Spinal cord (tissue), 10 donors: Measurements from ENCODE around the gene UMODL1. TPM values are rescaled to one million over a fixed set of nuclear protein-coding genes. Genes with fewer than 3 reads are reported as not detected.
A peak's percentile ranks its signal among the peaks of the same experiment; 100 is the strongest.

Experiments
- DNase-seq, 6 donors: peaks; one replicate each; pipeline versions ENCODE4 v3.0.0 to v3.0.0-alpha.2; 2013 to 2015; ENCODE audit warnings: low spot score in 6 of 6, low read depth in 4 of 6
- H3K27ac ChIP-seq: one replicate; pipeline ENCODE4 v1.5.1; 2013; ENCODE audit warnings: low read depth, low read length, control low read depth
- H3K27me3 ChIP-seq: one replicate; pipeline ENCODE4 v1.6.1; 2013; ENCODE audit warnings: low read length; ENCODE audit not compliant: control insufficient read depth, insufficient read depth
- H3K36me3 ChIP-seq: one replicate; pipeline ENCODE4 v1.6.1; 2013; ENCODE audit warnings: low read length; ENCODE audit not compliant: control insufficient read depth, insufficient read depth
- H3K4me1 ChIP-seq: one replicate; pipeline ENCODE4 v1.6.1; 2013; ENCODE audit warnings: low read length; ENCODE audit not compliant: control insufficient read depth, insufficient read depth
- H3K4me3 ChIP-seq: one replicate; pipeline ENCODE4 v1.5.1; 2013; ENCODE audit warnings: low read depth, low read length, control low read depth
- H3K9me3 ChIP-seq: one replicate; pipeline ENCODE4 v1.6.1; 2013; ENCODE audit warnings: low read length; ENCODE audit not compliant: control insufficient read depth, insufficient read depth
- WGBS: methylation state at CpG from one replicate; pipeline ENCODE4 v1.1.5; 2013; ENCODE audit warnings: missing lambda C conversion rate; ENCODE audit not compliant: insufficient coverage; 5-methylcytosine and 5-hydroxymethylcytosine counted together
- polyA plus RNA-seq, 2 donors: library from polyadenylated mRNA; unstranded; fragments of 120-200 nt; gene quantifications; one replicate each; pipeline ENCODE4 v1.2.1, GENCODE V29; 2013; ENCODE audit not compliant: insufficient read length in 2 of 2
- total RNA-seq, 2 donors: library from RNA; depleted of rRNA in 1 of 2; stranded (reverse); fragments of 120-200 nt in 1 of 2; fragments of >200 nt in 1 of 2; gene quantifications; one replicate each; pipeline versions ENCODE4 v1.2.3 to v1.2.4, GENCODE V29; 2013 to 2014
- donor health status: healthy.

UMODL1 gene
- total and polyA plus RNA-seq, 4 donors: 0.11 to 0.21 (median 0.17) TPM; not detected in 1

DNA sequence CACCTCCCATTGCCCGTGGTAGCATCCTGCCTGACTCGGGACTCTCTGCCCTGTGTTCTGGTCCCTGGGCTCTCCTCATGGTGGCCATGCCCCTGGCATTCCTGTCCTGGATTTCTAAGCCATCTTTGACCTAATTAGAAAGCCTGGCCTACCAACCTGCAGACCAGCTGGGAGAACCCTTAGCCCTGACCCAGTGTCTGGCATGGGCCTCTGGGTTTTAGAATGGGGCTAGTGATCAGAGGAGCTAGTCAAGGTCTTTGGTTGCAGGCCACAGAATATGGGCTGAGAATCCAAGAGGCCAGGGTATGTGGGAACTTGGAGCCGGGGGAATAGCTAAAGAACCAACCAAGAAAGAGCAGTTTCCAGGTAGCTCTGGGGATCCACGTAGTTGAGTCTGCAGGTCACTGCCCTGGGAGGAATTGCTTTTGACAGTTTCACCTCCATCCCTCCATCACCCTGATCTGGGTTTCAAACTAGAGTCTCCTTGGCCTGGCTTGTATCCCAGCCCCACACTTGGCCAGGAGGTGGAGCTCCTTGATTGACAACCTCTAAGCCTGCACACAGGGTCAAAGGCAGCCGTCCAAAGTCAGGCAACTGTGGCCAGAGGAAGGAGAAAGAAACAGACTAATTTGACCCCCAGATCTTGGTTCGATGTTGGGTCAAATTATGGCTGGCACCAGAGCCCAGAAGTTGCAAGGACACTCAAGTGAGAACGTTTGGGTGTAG lies 93.1 kb downstream of the UMODL1 start:
- H3K27ac ChIP-seq: no peak overlapping the region
- peak in 2 of 6 donors; percentile 43 to 47 for DNase-seq
- no peaks in the 10 kb centered on the region for H3K27me3 ChIP-seq
- no peaks in the 10 kb centered on the region for H3K36me3 ChIP-seq
- H3K4me1 ChIP-seq: peaks cover 15% of the 10 kb centered on the region
- WGBS: 61% methylated on average over 6 of the region's 7 CpGs
- no peaks in the 10 kb centered on the region for H3K9me3 ChIP-seq
- no peak overlapping the region for H3K4me3 ChIP-seq

DNA sequence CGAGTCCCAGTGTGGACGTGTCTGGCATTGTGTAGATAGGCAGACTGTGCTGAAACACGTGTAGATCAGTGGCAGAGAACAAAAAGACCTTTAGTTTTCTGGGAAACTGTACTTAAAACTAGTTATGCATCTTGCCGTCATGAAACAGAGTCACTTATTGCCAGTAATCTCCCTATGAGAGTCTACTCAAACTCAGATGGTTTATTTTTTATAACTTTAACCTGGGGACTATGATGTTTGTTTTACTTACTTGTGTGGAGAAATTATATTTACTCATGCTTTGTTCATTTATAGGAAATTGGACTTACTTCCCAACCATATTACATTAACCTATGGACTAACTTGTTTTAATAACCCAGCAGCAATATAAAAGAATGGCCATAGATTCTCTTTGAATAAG lies 93.7 kb downstream of the UMODL1 start:
- H3K4me1 ChIP-seq: peaks cover 13% of the 10 kb centered on the region
- H3K9me3 ChIP-seq: no peaks in the 10 kb centered on the region
- 50% methylated on average over 3 of the region's 4 CpGs for WGBS
- DNase-seq: no peak
- H3K36me3 ChIP-seq: no peaks in the 10 kb centered on the region
- no peaks in the 10 kb centered on the region for H3K27me3 ChIP-seq
- no peak overlapping the region for H3K27ac ChIP-seq
- H3K4me3 ChIP-seq: no peak overlapping the region

DNA sequence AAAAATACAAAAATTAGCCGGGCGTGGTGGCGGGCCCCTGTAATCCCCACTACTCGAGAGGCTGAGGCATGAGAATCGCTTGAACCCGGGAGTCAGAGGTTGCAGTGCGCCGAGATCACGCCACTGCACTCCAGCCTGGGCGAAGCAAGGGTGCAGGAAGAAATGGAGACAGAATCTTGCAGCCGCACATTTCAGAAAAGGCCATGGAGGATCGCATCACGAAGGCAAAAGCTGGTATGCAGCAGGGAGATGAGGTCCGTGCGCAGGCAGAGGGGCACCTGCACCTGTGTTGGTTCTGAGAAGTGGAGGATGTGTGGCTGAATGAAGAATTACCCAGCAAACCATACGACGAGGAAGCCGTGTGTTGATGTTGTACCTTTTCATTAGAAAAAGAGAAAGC lies 94.8 kb downstream of the UMODL1 start:
- Histone ChIP-seq H3K27me3 (no peaks in the 10 kb centered on the region), H3K36me3 (no peaks in the 10 kb centered on the region), H3K9me3 (no peaks in the 10 kb centered on the region), H3K4me1 (peaks cover 8% of the 10 kb centered on the region), H3K4me3 (no peak overlapping the region), H3K27ac (no peak overlapping the region)
- DNase-seq: no peak
- 98% methylated on average over 15 of the region's 18 CpGs for WGBS

DNA sequence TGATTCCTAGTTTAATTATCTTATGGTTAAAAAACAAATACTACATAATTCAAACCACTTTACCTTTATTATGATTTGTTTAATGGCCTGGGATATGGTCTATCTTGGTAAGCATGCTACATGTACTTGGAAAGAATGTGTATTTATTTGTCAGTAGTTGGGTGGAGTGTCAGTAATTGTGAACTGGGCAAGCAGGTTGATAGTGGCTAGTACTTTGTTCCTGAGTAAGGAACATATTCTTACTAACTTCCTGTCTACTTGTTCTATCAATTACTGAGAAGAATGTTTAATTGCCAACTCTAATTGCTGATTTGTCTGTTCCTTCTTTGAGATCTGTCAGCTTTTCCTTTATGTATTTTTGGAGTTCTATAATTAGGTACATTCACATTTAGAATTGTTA lies 98.6 kb downstream of the UMODL1 start:
- DNase-seq: no peak
- Histone ChIP-seq H3K4me3 (no peak overlapping the region), H3K27me3 (no peaks in the 10 kb centered on the region), H3K36me3 (no peaks in the 10 kb centered on the region), H3K9me3 (no peaks in the 10 kb centered on the region), H3K27ac (no peak overlapping the region), H3K4me1 (peaks cover 16% of the 10 kb centered on the region)

DNA sequence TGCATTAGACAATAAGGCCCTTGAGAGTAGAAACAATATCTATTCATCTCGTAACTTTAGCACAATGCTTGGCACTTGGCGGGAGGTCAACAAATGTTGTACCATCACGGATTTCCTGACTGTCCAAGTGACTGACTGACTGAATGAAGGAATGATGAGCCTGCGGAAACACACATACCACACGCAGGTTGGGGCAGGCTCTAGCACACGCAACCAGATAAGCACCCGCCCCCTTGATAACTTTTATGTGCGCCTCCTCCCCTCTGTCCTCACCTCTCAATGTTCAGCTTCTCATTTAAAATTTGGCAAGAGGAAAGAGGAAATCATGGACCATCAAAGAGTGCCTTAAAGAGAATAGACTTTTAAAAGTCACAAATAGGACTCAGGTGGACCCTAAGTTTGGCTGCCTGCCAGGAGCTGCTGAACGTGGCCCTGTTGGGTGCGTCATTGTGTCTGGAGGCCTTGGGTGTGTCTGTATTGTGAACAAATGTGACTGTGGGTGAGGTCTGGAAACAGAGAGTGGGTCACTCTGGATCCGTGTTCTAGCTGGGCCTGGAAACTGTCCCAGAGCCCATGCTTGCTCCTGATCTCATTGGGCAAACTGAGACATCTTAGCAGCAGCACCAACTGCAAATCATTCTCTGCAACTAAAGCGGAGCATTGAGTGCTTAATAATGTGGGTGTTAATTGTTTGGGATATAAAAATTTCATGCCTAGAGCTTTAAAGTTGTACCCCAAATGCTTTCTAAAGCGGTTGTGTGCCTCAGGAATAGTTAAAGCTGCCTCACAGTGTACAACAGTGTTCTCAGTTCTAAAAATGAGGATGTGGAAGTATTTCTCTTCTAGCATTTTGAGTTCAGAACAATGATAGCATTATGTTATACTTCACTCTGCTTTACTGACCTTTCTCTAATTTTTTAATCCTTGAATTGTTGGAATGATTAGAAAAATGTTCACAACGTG lies 100.3 kb downstream of the UMODL1 start:
- WGBS: 64% methylated on average over 10 of the region's 14 CpGs
- Histone ChIP-seq H3K36me3 (no peaks in the 10 kb centered on the region), H3K4me3 (no peak overlapping the region), H3K4me1 (peaks cover 16% of the 10 kb centered on the region), H3K27ac (peak overlapping the region; percentile 30), H3K9me3 (no peaks in the 10 kb centered on the region), H3K27me3 (no peaks in the 10 kb centered on the region)
- no peak for DNase-seq

DNA sequence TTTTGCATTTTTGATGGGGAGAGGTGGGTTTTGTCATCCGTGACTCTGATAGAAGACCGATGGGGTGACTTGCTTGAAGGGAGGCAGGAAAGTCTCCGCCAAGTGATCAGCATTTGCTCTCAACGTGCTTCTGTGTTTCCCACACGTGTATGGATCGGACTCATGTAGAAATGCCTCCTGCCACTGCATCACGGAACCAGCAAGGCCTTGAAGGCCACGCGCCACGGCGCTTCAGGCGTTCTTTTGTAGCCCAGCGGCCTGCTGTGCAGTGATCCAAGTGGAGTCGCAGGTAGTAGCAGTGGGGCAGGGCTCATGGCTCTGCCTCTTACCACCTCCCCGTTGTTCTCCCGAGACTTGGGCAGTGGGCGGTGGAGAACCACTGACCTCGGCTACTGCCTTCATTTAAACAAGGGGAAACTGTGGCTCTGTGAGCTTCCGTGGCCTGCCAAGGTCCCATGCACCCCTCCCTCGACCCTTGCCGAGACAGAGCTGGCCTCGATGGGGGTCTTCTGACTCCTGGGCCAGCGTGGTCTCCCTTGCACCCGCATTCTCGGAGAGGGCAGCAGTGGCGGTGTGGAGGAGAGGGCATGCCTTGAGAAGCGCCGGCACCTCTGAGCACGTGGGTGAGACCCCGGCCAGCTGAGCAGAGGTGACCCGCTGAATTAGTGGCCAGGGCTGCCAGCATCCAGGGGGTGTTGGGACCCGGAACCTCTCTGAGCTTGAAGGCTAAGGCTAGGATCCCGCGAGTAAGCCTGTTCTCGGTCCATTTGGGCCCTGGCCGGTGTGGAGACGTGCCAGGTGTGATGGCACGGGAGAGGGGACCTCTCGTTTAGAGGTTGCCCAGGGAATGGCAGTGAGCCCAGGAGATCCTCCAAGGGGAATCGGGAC lies 101.7 kb downstream of the UMODL1 start:
- no peaks in the 10 kb centered on the region for H3K27me3 ChIP-seq
- H3K36me3 ChIP-seq: no peaks in the 10 kb centered on the region
- no peak for DNase-seq
- H3K4me3 ChIP-seq: no peak overlapping the region
- peaks cover 16% of the 10 kb centered on the region for H3K4me1 ChIP-seq
- H3K27ac ChIP-seq: no peak overlapping the region
- no peaks in the 10 kb centered on the region for H3K9me3 ChIP-seq
- WGBS: 88% methylated on average over 40 of the region's 40 CpGs

DNA sequence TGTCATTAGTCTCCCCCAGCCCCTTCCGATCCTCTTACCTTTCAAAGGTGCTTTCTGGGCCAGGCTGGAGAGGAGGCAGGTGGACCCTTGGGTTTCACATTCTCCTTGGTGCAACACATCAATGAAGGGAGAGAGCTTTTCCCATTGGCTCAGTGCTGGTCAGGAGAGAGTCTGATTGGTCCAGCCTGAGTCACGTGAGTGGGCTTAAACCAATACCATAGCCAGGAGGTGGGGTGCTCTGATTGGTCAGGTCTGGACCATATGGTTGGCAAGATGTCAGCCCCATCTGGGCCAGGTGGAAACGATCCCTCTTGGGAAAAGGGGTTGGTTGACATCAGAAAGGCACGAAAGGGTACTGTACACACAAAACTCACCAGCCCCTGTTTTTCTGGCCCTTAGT lies 103.1 kb downstream of the UMODL1 start:
- Histone ChIP-seq H3K27me3 (no peaks in the 10 kb centered on the region), H3K4me3 (no peak overlapping the region), H3K4me1 (peaks cover 16% of the 10 kb centered on the region), H3K27ac (no peak overlapping the region), H3K9me3 (no peaks in the 10 kb centered on the region), H3K36me3 (no peaks in the 10 kb centered on the region)
- WGBS: 93% methylated on average over 2 of the region's 4 CpGs
- no peak for DNase-seq

DNA sequence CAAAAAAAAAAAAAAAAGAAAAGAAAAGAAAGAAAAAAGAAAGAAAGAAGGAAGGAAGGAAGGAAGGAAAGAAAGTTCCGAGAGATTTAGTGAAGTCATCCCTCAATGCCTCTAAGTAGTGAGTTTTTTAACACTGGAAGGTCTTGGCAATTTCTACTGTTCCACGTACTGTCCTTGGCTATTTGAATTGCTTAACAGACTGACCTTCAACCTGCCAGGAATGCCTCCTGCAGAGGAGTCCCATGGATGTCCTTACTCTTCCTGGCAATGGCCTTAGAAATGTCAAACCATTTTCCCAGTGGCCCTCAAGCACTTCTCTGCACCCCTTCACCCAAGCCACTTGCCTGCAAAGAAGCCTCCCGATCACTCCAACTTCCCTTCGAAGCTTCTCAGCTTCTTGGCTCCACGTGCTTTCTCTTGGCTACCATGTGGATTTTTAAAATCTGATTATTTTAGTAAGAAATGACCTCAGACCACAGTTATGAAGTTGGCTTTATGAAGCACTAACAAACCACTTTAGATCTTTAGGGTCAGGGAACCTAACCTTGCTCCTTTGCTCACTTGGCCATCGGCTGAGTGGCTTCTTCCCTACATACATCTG lies 104.1 kb downstream of the UMODL1 start:
- WGBS: 85% methylated on average over 2 of the region's 6 CpGs
- Histone ChIP-seq H3K27ac (no peak overlapping the region), H3K4me3 (no peak overlapping the region), H3K9me3 (no peaks in the 10 kb centered on the region), H3K36me3 (no peaks in the 10 kb centered on the region), H3K4me1 (peaks cover 20% of the 10 kb centered on the region), H3K27me3 (no peaks in the 10 kb centered on the region)
- no peak for DNase-seq

DNA sequence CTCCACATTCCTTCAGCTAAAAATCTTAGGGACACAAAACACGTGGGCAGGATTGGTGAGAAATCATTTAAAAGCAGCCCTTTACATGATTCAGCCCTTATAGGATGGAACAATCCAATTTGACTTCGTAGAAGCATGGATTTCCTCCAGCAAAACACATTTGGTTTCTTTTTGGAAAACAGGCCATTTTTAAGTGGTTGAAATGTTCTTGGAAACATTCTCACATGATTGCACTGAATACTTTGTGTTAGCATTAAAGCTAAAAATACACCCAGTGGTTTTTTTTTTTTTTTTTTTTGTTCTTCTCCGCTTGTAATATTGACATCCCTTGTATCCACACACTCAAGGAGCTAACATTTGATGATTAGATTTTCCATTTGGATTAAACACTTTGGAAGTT lies 105.7 kb downstream of the UMODL1 start:
- no peaks in the 10 kb centered on the region for H3K27me3 ChIP-seq
- H3K36me3 ChIP-seq: no peaks in the 10 kb centered on the region
- H3K4me3 ChIP-seq: no peak overlapping the region
- H3K9me3 ChIP-seq: no peaks in the 10 kb centered on the region
- 100% methylated on average over 1 of the region's 3 CpGs for WGBS
- no peak overlapping the region for H3K27ac ChIP-seq
- peaks cover 14% of the 10 kb centered on the region for H3K4me1 ChIP-seq
- peak in 1 of 6 donors; percentile 53 for DNase-seq
